ENCODE results near the gene FAM20A. TPM values are rescaled to one million over a fixed set of nuclear protein-coding genes. Genes with fewer than 3 reads are reported as not detected.

Gene FAM20A
- total and polyA plus RNA-seq, 2 experiments from 2014 or later: 9.3 to 10.9 TPM

- Histone ChIP-seq H3K4me1 (ENCODE audit: insufficient read depth) (no peaks in the 10 kb centered on the region), H3K4me2 (ENCODE audit: unreplicated experiment) (no peak overlapping the region), H3K9ac (no peak overlapping the region), H3K27ac (no peak overlapping the region), H4K20me1 (ENCODE audit: insufficient read depth) (no peaks in the 10 kb centered on the region), H3K27me3 (replicated peaks; ENCODE audit: insufficient read depth) (no peaks in the 10 kb centered on the region), H2AFZ (no peak overlapping the region), H3K9me2 (ENCODE audit: insufficient read depth) (no peaks in the 10 kb centered on the region), H3K4me3 (no peak overlapping the region), H3K79me2 (ENCODE audit: insufficient read depth) (no peaks in the 10 kb centered on the region), H3K9me3 (ENCODE audit: low read depth) (no peaks in the 10 kb centered on the region), H3K36me3 (ENCODE audit: low read depth) (no peaks in the 10 kb centered on the region), H3F3A (ENCODE audit: insufficient read depth) (no peaks in the 10 kb centered on the region)
- 78 to 83% methylated on average over 3 of the region's 3 CpGs for WGBS, 2 experiments (ENCODE audit: low coverage in 1 of 2, low lambda C conversion rate in 2 of 2, missing lambda C conversion rate in 2 of 2)
- DNase-seq: no peak
- in situ Hi-C loops (cut with MboI): no loop called here
- TF ChIP-seq EZH2 (IDR thresholded peaks at IDR 0.05; ENCODE audit: insufficient read depth, poor library complexity, severe bottlenecking): no peak
- TF ChIP-seq EZH2phosphoT487 (IDR thresholded peaks at IDR 0.05; ENCODE audit: insufficient read depth, low read depth): no peak
These were observed 100.1 kb downstream of the FAM20A start for GRCh38 chr17:68501074-68501473.

DNA sequence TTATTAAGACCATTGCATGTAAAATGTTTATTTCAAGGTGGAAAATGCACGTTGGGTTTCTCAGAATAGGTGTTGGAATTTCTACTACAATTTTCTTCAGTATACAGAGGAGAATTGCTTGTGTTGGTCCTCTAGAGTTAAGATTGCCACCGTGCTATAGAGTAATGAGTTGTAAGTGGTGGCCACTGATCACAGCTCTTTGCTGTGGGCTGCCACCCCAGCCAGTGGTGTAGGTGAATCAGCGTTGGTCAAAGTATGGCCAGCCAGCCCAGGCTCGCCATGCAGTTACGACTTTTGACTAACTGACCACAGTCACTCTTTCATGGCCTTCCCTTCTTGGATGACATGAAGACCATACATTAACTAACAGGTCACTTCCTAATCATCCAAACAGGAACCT is 101.6 kb downstream of the FAM20A start:
- Histone ChIP-seq H3K9ac (no peak overlapping the region), H2AFZ (no peak overlapping the region), H3K36me3 (ENCODE audit: low read depth) (no peaks in the 10 kb centered on the region), H3K9me2 (ENCODE audit: insufficient read depth) (no peaks in the 10 kb centered on the region), H3F3A (ENCODE audit: insufficient read depth) (no peaks in the 10 kb centered on the region; the same call in 1 of the 2 replicates), H3K9me3 (ENCODE audit: low read depth) (no peaks in the 10 kb centered on the region), H3K27me3 (replicated peaks; ENCODE audit: insufficient read depth) (no peaks in the 10 kb centered on the region), H3K4me1 (ENCODE audit: insufficient read depth) (no peaks in the 10 kb centered on the region), H3K27ac (no peak overlapping the region), H3K79me2 (ENCODE audit: insufficient read depth) (no peaks in the 10 kb centered on the region), H4K20me1 (ENCODE audit: insufficient read depth) (no peaks in the 10 kb centered on the region), H3K4me2 (ENCODE audit: unreplicated experiment) (no peak overlapping the region), H3K4me3 (no peak overlapping the region)
- 72 to 74% methylated on average over 5 of the region's 5 CpGs for WGBS, 2 experiments (ENCODE audit: low coverage in 1 of 2, low lambda C conversion rate in 2 of 2, missing lambda C conversion rate in 2 of 2)
- no peak for TF ChIP-seq EZH2 (IDR thresholded peaks at IDR 0.05; ENCODE audit: insufficient read depth, poor library complexity, severe bottlenecking)
- TF ChIP-seq EZH2phosphoT487 (IDR thresholded peaks at IDR 0.05; ENCODE audit: insufficient read depth, low read depth): no peak
- in situ Hi-C loops (cut with MboI): no loop called here
- no peak for DNase-seq

- Histone ChIP-seq H3K9ac (no peak overlapping the region), H3K4me3 (no peak overlapping the region), H3K4me2 (ENCODE audit: unreplicated experiment) (no peak overlapping the region), H3K27me3 (replicated peaks; ENCODE audit: insufficient read depth) (no peaks in the 10 kb centered on the region), H3K9me3 (ENCODE audit: low read depth) (no peaks in the 10 kb centered on the region), H3K27ac (no peak overlapping the region), H3K79me2 (ENCODE audit: insufficient read depth) (no peaks in the 10 kb centered on the region), H2AFZ (no peak overlapping the region), H3F3A (ENCODE audit: insufficient read depth) (no peaks in the 10 kb centered on the region; the same call in 1 of the 2 replicates), H3K36me3 (ENCODE audit: low read depth) (no peaks in the 10 kb centered on the region), H3K4me1 (ENCODE audit: insufficient read depth) (no peaks in the 10 kb centered on the region), H4K20me1 (ENCODE audit: insufficient read depth) (no peaks in the 10 kb centered on the region), H3K9me2 (ENCODE audit: insufficient read depth) (no peaks in the 10 kb centered on the region)
- no peak for TF ChIP-seq EZH2phosphoT487 (IDR thresholded peaks at IDR 0.05; ENCODE audit: insufficient read depth, low read depth)
- TF ChIP-seq EZH2 (IDR thresholded peaks at IDR 0.05; ENCODE audit: insufficient read depth, poor library complexity, severe bottlenecking): no peak
- in situ Hi-C loops (cut with MboI): no loop called here
- 27 to 29% methylated on average over 7 of the region's 7 CpGs for WGBS, 2 experiments (ENCODE audit: low coverage in 1 of 2, low lambda C conversion rate in 2 of 2, missing lambda C conversion rate in 2 of 2)
- peak; percentile 45 for DNase-seq
These were observed 102.5 kb downstream of the FAM20A start for GRCh38 chr17:68498479-68499326.

GRCh38 chr17:68497885-68498319 is 103.3 kb downstream of the FAM20A start:
- DNase-seq: no peak
- no peak overlapping the region for H3K4me3 ChIP-seq
- H3K9me2 ChIP-seq (ENCODE audit: insufficient read depth): no peaks in the 10 kb centered on the region
- H2AFZ ChIP-seq: no peak overlapping the region
- no peak overlapping the region for H3K9ac ChIP-seq
- H3K27ac ChIP-seq: no peak overlapping the region
- H3K79me2 ChIP-seq (ENCODE audit: insufficient read depth): no peaks in the 10 kb centered on the region
- TF ChIP-seq EZH2 (IDR thresholded peaks at IDR 0.05; ENCODE audit: insufficient read depth, poor library complexity, severe bottlenecking): no peak
- TF ChIP-seq EZH2phosphoT487 (IDR thresholded peaks at IDR 0.05; ENCODE audit: insufficient read depth, low read depth): no peak
- H3F3A ChIP-seq (ENCODE audit: insufficient read depth): no peaks in the 10 kb centered on the region; the same call in 1 of the 2 replicates
- no peaks in the 10 kb centered on the region for H3K27me3 ChIP-seq (replicated peaks; ENCODE audit: insufficient read depth)
- no peaks in the 10 kb centered on the region for H3K36me3 ChIP-seq (ENCODE audit: low read depth)
- in situ Hi-C loops (cut with MboI): no loop called here
- no peak overlapping the region for H3K4me2 ChIP-seq (ENCODE audit: unreplicated experiment)
- no peaks in the 10 kb centered on the region for H3K9me3 ChIP-seq (ENCODE audit: low read depth)
- H4K20me1 ChIP-seq (ENCODE audit: insufficient read depth): no peaks in the 10 kb centered on the region
- WGBS, 2 experiments (ENCODE audit: low coverage in 1 of 2, low lambda C conversion rate in 2 of 2, missing lambda C conversion rate in 2 of 2): 55 to 66% methylated on average over 3 of the region's 3 CpGs
- H3K4me1 ChIP-seq (ENCODE audit: insufficient read depth): 0 out of 2 replicates have a peak, but pooled peaks cover 3% of the 10 kb centered on the region

All from GM23248 (cell line).